NCI-H1930 (cell line): ENCODE data around the gene TNFSF4.
"Not testable (repeated sequence)": the region's sequence is repeated elsewhere in the genome, so short reads cannot be mapped to it uniquely, and the experiment has no call there.

Experiments used
- DNase-seq, 2 experiments: peaks; one replicate each; lab custom pipeline; 2025; lab: John Stamatoyannopoulos, UW

TNFSF4 gene

GRCh38 chr1:173206816-173207568 lies at the start of gene TNFSF4:
Gene TNFSF4 (minus strand): TSS chr1:173207331. CDS start chr1:173207176, 155 bp downstream.
- no peak for DNase-seq

- DNase-seq, result no peak
Observed at GRCh38 chr1:173255214-173255813, 48.2 kb upstream of the TNFSF4 start.

GRCh38 chr1:173253046-173253445 lies 45.9 kb upstream of the TNFSF4 start:
- no peak for DNase-seq

- no peak for DNase-seq
Observed at GRCh38 chr1:173249349-173249748, 42.2 kb upstream of the TNFSF4 start.

GRCh38 chr1:173248247-173248940 lies 41.3 kb upstream of the TNFSF4 start:
- no peak for DNase-seq

- DNase-seq, result no peak
Observed at GRCh38 chr1:173245892-173246291, 38.8 kb upstream of the TNFSF4 start.

GRCh38 chr1:173243300-173243699 lies 36.2 kb upstream of the TNFSF4 start:
- DNase-seq, result no peak

GRCh38 chr1:173241528-173242347 lies 34.6 kb upstream of the TNFSF4 start:
- no peak for DNase-seq

GRCh38 chr1:173240609-173241008 lies 33.5 kb upstream of the TNFSF4 start:
- DNase-seq, result no peak

GRCh38 chr1:173239058-173239457 lies 31.9 kb upstream of the TNFSF4 start:
- no peak for DNase-seq

GRCh38 chr1:173234899-173235298 lies 27.8 kb upstream of the TNFSF4 start:
- DNase-seq, result no peak

- DNase-seq, result not testable (repeated sequence)
Observed at GRCh38 chr1:173234434-173234833, 27.3 kb upstream of the TNFSF4 start.

- not testable (repeated sequence) for DNase-seq
Observed at GRCh38 chr1:173229031-173229430, 21.9 kb upstream of the TNFSF4 start.

- DNase-seq, result no peak
Observed at GRCh38 chr1:173224949-173225348, 17.8 kb upstream of the TNFSF4 start.

GRCh38 chr1:173224280-173224892 lies 17.3 kb upstream of the TNFSF4 start:
- no peak for DNase-seq

- DNase-seq, result no peak
Observed at GRCh38 chr1:173223031-173223380, 15.9 kb upstream of the TNFSF4 start.

- no peak for DNase-seq
Observed at GRCh38 chr1:173222149-173223030, 15.3 kb upstream of the TNFSF4 start.

GRCh38 chr1:173220157-173220556 lies 13.0 kb upstream of the TNFSF4 start:
- DNase-seq, result no peak

- no peak for DNase-seq
Observed at GRCh38 chr1:173213665-173214064, 6.5 kb upstream of the TNFSF4 start.

- no peak for DNase-seq
Observed at GRCh38 chr1:173212952-173213491, 5.9 kb upstream of the TNFSF4 start.
